HS-5 (cell line): Measurements from ENCODE around the gene TROAP.
"Not testable (repeated sequence)": the region's sequence is repeated elsewhere in the genome, so short reads cannot be mapped to it uniquely, and the experiment has no call there.

Experiments
- DNase-seq: peaks from one replicate; pipeline ENCODE4 v3.0.0-alpha.2; 2012; ENCODE audit warnings: low read depth

Gene TROAP

DNA sequence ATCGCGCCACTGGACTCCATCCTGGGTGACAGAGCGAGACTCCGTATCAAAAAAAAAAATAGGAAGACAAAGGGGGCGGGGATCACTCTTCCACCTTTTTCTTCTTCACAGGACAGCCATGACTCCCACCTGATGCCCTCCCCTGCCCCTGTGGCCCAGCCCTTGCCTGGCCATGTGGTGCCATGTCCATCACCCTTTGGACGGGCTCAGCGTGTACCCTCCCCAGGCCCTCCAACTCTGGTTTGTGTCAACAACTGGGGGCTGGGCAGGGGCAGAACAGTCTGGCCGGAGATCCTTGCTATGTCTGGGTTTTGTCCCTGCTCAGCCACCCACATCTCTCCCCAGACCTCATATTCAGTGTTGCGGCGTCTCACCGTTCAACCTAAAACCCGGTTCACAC, 5.8 kb downstream of the TROAP start:
- no peak for DNase-seq

- no peak for DNase-seq
Observed at GRCh38 chr12:49330032-49330619, 7.1 kb downstream of the TROAP start.

- no peak for DNase-seq
Observed at GRCh38 chr12:49330631-49331379, 7.8 kb downstream of the TROAP start.

- no peak for DNase-seq
Observed at GRCh38 chr12:49331380-49332222, 8.5 kb downstream of the TROAP start.

DNA sequence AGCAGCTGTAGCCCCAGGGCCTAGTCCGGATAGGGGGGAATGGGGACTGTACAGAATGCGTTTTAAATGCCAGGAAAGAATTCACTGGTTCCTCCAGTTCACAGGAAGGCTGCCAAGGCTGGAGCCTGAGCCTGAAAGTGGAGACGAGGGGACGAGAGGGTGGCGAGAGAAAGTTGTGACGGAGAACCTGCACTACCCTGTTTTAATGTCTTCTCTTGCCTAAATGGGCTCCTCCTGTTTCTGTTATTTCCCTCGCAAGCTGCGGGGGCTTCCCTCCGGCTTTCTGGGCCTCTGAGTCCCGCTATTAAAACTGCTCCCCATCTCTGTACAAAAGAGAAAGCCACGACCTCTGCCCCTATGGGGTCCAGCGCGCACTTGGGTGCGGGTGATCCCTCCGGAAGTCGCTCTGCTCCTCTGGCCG, 9.4 kb downstream of the TROAP start:
- no peak for DNase-seq

- no peak for DNase-seq
Observed at GRCh38 chr12:49332891-49333371, 9.9 kb downstream of the TROAP start.

GRCh38 chr12:49333778-49334177, 10.7 kb downstream of the TROAP start:
- DNase-seq = not testable (repeated sequence)

DNA sequence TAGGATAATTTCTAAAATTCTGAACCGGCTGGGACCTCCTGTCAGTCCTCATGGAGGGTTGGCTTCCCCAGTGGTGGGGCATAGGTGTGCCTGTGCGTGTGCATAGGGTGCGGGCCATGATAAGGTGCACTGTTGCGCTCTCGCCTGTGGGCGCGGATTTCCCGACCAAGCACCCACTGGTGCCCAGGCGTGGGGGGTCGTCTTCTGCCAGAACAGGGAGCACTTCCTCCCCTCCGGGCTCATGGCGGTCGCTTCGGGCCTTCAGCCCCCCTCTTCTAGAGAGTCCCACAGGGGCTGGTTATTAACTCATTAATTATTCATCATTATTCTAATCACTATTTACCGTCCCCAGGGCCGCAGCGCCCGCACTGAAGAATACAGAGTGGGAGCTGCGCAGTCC, 11.2 kb downstream of the TROAP start:
- DNase-seq = no peak

DNA sequence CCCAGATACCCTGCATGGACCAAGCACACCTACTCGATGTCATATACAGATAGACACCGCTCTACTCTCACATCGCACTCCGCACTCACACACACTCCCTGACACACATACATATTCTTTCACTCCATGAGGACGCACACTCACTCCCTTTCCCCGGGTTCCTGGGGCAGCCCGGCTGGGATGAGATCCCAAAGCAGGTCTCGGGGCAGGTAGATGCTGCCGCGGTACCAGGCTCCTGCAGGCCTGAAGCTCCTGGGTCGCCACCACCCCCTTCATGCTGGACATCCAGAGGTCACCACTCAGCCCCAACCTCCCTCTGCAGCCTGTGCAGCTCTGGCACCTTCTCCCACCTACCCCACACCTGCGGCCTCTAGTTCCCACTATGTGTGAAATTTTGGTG, 11.6 kb downstream of the TROAP start:
- DNase-seq = no peak

- no peak for DNase-seq
Observed at GRCh38 chr12:49335118-49335954, 12.3 kb downstream of the TROAP start.

DNA sequence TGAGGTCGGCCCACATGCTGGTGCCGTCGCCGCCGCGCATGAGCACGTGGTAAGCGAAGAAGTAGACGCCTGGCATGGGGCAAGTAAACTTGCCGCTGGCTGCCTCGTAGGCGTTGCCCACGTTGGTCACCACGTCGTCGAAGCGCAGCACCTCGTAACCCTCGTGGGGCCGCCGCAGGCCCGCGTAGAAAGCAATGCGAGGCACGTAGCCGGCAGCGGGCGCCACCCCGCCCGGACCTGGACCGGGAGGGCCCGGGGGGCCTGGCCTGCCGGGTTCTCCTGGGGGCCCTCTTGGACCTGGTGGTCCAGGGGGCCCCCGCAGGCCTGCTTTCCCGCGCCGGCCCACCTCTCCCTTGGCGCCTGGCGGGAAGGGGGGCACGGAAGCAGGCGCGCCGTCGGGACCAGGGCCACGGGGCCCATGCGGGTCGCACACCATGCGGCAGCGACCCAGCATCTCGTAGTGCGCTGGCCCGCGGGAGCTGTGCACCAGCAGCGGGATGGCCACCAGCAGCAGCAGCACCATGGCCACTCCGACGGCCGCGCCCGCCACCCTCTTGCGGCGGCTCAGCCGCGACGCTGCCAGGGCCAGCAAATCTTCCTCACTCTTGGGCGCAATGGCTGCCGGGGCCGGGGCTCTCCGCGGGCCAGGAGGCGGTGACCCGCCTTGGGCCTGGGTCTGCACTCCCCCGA, 13.0 kb downstream of the TROAP start:
- DNase-seq = no peak

DNA sequence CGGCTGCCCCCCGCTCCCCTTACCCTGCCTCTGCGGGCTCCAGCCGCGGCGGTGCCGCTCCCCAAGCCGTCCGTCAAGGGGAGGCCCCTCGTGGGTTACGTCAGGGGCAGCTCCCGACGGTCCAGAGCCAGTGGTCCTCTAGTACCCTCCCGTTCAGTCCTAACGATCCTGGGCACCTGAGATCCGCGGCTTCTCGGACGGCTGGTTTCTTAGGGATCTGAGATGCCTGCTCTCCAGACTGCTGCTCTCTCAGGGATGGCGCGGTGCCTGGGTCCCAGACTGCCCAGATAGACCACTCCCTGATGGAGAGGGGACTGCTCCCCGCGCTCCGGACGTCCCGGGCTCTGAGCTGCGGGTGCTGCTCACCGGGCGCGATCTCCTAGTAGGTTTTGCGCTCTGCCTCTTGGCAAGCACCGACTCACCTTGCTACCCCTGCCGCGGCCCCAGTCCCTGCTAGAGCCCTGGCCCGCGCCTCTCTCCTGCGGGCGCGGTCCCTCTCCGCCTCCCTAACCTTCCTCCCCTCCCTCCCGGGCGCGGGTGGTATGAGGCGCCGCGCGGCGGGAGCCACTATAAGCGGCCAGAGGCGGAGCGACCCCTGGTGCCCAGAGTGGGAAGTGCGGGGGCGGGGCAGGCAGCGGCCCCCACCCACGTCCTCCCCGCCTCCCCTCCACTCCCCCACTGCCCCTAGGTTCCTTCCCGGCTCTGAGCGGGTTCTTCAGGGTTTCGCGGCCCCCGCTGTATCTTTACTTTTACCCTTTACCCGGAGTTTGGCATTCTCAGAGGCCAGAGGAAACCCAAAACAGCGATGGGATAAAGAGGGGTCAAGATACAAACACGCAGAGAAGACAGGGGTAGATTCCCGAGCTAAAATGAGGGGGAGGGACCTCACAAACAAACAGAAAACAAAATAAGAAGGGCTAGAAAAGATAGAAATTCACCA, 13.9 kb downstream of the TROAP start, which contains the start of gene C1QL4:
Gene C1QL4 (minus strand): TSS at position 544 of the 940 bp plus-strand sequence. CDS start 711 bp downstream, outside the sequence.
- no peak for DNase-seq

DNA sequence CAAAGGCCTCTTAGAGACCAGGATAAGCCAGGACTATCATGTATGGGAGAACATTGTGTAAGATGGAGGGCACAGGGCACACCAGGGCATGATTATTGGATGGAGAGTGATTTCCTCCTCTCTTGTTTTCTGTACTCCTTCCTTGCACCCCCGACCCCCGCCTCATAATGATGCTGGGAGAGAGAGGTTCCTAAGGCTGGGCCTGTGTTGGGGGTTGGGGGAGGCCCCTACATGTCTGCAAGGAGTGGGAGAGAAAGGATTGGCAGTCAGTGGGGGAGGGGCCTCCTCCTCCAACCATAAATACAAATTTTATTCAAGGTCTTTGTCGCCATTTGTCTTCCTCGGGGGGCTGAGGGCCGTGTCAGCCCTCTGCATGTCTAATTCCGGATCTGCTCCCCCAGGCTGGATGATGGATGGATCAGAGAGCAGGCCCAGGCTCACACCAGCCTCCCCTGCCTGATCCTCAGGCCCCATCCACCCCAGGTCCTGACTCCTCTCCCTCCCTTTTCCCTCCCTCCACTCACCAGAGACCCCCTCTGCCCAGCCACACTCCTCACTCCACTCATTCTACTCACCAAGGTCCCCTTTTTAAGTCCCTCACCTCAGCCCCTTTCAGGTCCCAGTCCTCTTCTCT, 15.9 kb downstream of the TROAP start:
- no peak for DNase-seq

- DNase-seq = no peak
Observed at GRCh38 chr12:49339464-49339861, 16.4 kb downstream of the TROAP start.

DNA sequence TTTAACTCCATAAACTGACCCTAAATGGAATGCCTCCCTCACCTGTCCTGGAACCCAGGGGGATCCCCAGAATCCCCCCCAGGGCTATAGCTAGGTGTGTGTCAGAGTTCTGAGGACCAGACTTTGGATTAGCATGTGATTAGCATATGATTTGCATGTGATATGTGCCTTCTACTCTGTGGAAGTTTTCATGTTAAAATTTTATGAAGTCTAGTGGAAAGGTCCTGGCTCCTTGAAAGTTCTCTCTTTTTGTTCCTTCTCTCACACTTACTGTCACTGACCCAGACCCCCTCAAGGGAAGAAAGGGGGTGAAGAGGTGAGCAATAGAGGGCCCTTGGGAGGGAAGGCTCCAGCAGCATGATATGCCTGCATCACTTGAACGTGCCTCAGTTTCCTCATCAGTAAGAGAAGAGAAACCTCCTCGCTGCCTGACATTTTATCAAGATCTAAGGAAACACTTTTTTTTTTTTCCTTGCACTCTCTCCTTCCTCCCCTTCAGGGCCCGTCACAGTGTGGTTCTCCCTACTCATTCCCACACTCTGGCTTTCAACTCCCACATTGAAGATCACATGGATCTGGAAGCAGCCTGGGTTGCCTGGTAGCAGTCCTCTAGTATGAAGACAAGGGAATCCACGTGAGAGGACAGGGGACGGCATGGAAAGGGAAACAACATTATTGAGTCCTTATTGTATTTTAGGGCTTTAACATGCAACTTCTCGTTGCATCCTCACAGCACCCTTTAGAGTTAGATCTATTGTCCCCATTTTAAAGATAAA, 17.2 kb downstream of the TROAP start:
- DNase-seq = no peak

DNA sequence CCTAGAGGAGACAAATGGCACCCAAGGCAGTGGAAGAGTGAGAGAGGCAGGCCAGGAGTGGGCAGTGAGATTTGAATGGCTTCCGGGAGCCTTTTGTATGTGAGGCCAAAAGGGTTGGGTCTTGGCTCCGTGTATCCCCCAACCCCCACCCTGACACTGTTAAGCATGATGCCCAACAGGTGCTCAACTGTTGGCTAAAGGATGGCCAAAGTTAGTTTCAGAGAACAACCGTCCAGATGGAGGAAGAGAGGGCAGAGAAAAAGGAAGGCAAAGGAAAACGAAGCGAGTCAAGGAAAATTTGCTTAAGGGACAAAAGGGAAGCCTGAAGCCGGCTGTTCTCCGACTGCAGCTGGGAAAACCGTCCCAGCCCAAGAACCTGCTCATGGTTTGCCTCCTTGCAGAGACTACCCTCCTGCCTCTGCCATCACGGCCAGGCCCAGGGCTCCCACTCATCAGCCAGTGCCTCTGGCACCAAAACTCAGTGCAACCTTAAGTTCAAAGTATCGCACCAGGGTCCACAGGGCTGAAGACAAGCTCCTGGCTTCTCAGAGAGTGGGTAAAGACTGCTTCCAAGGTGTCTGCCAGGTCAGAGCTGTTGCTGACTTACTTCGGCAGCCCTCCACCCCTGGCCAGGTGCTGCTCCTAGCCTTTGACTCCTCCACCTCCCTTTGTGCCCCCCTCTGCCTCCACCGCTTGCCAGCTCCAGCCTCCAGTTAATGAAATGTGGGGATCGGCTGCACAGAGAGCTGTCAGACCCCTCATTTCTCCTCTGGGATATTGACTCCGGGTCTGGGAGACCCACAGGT, 18.1 kb downstream of the TROAP start:
- DNase-seq = no peak

DNA sequence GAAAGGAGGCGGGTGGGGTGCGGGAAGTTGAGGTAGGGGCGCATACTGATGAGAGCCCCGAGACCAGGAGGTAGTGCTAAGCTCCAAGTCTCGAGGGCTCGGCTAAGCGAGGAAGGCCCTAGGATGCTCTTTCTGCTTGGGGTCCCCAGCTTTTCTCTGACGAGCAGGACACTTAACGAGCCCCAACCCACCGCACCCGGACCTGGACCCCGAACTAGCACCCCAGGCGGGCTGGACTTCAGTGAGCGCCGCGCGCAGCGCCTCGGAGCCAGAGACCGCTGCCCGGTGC, 18.7 kb downstream of the TROAP start:
- DNase-seq = no peak
